ENCODE results near the gene OR1L4.
A peak's percentile ranks its signal among the peaks of the same experiment; 100 is the strongest.

Gene OR1L4, protein sequence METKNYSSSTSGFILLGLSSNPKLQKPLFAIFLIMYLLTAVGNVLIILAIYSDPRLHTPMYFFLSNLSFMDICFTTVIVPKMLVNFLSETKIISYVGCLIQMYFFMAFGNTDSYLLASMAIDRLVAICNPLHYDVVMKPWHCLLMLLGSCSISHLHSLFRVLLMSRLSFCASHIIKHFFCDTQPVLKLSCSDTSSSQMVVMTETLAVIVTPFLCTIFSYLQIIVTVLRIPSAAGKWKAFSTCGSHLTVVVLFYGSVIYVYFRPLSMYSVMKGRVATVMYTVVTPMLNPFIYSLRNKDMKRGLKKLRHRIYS

DNA sequence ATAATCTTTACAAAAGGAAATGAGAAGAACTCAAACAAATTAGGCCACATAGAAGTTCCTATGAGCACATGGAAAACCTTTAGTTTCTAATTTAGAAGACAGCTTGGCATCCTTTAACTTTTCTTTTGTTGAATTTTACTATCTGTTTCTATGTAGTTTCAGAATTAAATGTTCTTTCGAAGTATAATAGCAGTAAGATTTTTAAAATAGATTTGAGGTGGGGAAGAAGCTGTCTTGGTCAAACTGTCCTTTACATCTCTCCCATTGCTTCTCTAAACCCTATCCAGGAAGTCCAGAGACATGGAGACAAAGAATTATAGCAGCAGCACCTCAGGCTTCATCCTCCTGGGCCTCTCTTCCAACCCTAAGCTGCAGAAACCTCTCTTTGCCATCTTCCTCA is at the start of gene OR1L4:
TSS of gene OR1L4 (plus strand) at position 301 of the 400 bp plus-strand sequence. CDS start at position 301, 0 bp downstream.
- Histone ChIP-seq H3K27ac (ENCODE audit: low read depth, low read length) (no peak within 1 kb of the TSS), H3K9me3 (ENCODE audit: control insufficient read depth in 5 of 5, low read length in 5 of 5) (peaks cover 25 to 82% (median 69%) of the 10 kb centered on the region in 5 donors), H3K27me3 (ENCODE audit: control insufficient read depth in 5 of 5, insufficient read depth in 4 of 5, low read length in 5 of 5) (no peaks in the 10 kb centered on the region), H3K4me1 (ENCODE audit: control insufficient read depth in 5 of 5, insufficient read depth in 5 of 5, low read length in 5 of 5) (no peaks in the 10 kb centered on the region), H3K36me3 (ENCODE audit: control insufficient read depth in 5 of 5, insufficient read depth in 5 of 5, low read length in 5 of 5) (peaks cover 0 to 4% (median 0%) of the 10 kb centered on the region in 5 donors), H3K4me3 (ENCODE audit: low read depth in 1 of 5, low read length in 5 of 5) (peak within 1 kb of the TSS in 1 of 5 donors; percentile 19), H3K9ac (ENCODE audit: low read length in 5 of 5) (no peak within 1 kb of the TSS)

DNA sequence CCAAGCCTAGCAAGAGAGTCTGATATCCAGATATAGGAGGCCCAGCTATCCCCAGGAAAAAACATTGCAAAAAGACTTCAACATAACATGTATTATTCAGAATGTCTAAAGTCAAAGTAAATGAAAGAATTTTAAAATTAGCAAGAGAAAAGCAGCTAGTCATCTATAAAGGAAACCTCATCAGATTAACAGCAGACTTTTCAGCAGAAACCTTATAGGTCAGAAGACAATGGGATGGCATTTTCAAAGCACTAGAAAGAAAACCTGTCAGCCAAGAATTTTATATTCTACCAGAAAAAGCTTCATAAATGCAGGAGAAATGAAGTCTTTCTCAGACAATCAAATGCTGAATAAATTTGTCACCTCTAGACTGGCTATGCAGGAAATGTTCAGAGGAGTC is 38.9 kb upstream of the OR1L4 start:
- Histone ChIP-seq H3K9ac (ENCODE audit: low read length in 5 of 5) (no peak overlapping the region), H3K9me3 (ENCODE audit: control insufficient read depth in 5 of 5, low read length in 5 of 5) (peaks cover 0 to 36% (median 19%) of the 10 kb centered on the region in 5 donors), H3K27ac (ENCODE audit: low read depth, low read length) (no peak overlapping the region), H3K36me3 (ENCODE audit: control insufficient read depth in 5 of 5, insufficient read depth in 5 of 5, low read length in 5 of 5) (no peaks in the 10 kb centered on the region), H3K27me3 (ENCODE audit: control insufficient read depth in 5 of 5, insufficient read depth in 4 of 5, low read length in 5 of 5) (no peaks in the 10 kb centered on the region), H3K4me1 (ENCODE audit: control insufficient read depth in 5 of 5, insufficient read depth in 5 of 5, low read length in 5 of 5) (no peaks in the 10 kb centered on the region), H3K4me3 (ENCODE audit: low read depth in 1 of 5, low read length in 5 of 5) (no peak overlapping the region)

DNA sequence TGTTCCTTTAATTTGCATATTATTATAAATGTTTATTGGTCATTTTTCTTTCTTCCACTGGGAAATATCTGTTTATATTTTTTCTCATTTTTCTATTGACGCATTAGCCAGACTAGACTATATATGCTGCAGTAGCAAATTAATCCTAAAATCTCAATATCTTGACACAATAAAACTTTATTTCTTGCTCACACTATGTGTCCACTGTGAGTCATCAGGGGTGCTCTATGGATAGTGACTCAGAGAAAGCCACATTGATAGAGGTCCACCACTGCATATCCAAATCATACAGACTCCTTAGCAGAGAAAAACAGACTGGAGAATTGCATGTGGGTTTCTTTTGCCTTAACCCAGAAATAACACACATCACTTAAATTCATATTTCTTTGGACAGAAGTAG is 28.1 kb upstream of the OR1L4 start:
- H3K9me3 ChIP-seq (ENCODE audit: control insufficient read depth in 5 of 5, low read length in 5 of 5) = peaks cover 13 to 31% (median 30%) of the 10 kb centered on the region in 5 donors
- H3K27me3 ChIP-seq (ENCODE audit: control insufficient read depth in 5 of 5, insufficient read depth in 4 of 5, low read length in 5 of 5) = no peaks in the 10 kb centered on the region
- no peak overlapping the region for H3K27ac ChIP-seq (ENCODE audit: low read depth, low read length)
- no peak overlapping the region for H3K9ac ChIP-seq (ENCODE audit: low read length in 5 of 5)
- no peaks in the 10 kb centered on the region for H3K36me3 ChIP-seq (ENCODE audit: control insufficient read depth in 5 of 5, insufficient read depth in 5 of 5, low read length in 5 of 5)
- H3K4me3 ChIP-seq (ENCODE audit: low read depth in 1 of 5, low read length in 5 of 5) = no peak overlapping the region
- H3K4me1 ChIP-seq (ENCODE audit: control insufficient read depth in 5 of 5, insufficient read depth in 5 of 5, low read length in 5 of 5) = no peaks in the 10 kb centered on the region

DNA sequence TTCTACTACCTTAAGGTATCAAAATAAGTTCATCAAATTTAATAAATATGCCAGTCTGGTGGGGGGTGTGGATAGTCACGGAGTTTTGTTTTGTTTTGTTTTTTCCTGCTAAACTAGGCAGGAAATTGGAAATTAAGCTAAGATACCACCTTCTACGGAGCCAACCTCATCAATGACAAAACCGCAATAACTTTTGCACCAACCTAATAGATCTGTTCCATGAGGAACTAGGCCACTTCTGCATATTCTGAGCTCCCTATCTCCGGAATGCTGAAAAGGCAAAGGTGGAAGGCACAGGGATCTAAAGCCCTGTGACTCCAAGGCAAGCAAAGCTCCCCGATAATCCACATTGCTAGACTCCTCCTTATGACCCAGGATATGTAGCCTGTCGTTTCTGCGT is 5.8 kb upstream of the OR1L4 start:
- no peaks in the 10 kb centered on the region for H3K27me3 ChIP-seq (ENCODE audit: control insufficient read depth in 5 of 5, insufficient read depth in 4 of 5, low read length in 5 of 5)
- no peak overlapping the region for H3K4me3 ChIP-seq (ENCODE audit: low read depth in 1 of 5, low read length in 5 of 5)
- no peaks in the 10 kb centered on the region for H3K4me1 ChIP-seq (ENCODE audit: control insufficient read depth in 5 of 5, insufficient read depth in 5 of 5, low read length in 5 of 5)
- H3K27ac ChIP-seq (ENCODE audit: low read depth, low read length) = no peak overlapping the region
- peaks cover 8 to 61% (median 48%) of the 10 kb centered on the region in 5 donors for H3K9me3 ChIP-seq (ENCODE audit: control insufficient read depth in 5 of 5, low read length in 5 of 5)
- H3K9ac ChIP-seq (ENCODE audit: low read length in 5 of 5) = no peak overlapping the region
- peaks cover 0 to 4% (median 0%) of the 10 kb centered on the region in 5 donors for H3K36me3 ChIP-seq (ENCODE audit: control insufficient read depth in 5 of 5, insufficient read depth in 5 of 5, low read length in 5 of 5)

DNA sequence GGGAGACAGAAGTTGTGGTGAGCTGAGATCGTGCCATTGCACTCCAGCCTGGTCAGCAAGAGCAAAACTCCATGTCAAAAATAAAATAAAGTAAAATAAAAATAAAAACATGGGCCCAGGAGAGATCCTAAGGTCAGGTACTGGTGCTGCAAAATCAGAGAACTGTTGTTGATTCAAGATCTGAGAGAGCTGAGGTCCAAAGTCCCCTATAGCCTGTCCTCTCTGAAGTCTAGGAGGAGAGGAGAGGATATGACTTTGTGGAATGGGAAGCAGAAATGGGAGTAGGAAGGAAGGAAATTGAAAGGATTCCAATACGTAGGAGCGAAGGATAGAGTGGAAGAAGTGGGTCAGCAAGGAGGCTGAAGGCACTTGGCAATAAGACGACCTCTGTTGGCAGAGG is 4.6 kb upstream of the OR1L4 start:
- H3K4me3 ChIP-seq (ENCODE audit: low read depth in 1 of 5, low read length in 5 of 5) = no peak overlapping the region
- no peak overlapping the region for H3K9ac ChIP-seq (ENCODE audit: low read length in 5 of 5)
- no peaks in the 10 kb centered on the region for H3K4me1 ChIP-seq (ENCODE audit: control insufficient read depth in 5 of 5, insufficient read depth in 5 of 5, low read length in 5 of 5)
- H3K27me3 ChIP-seq (ENCODE audit: control insufficient read depth in 5 of 5, insufficient read depth in 4 of 5, low read length in 5 of 5) = no peaks in the 10 kb centered on the region
- peaks cover 0 to 4% (median 0%) of the 10 kb centered on the region in 5 donors for H3K36me3 ChIP-seq (ENCODE audit: control insufficient read depth in 5 of 5, insufficient read depth in 5 of 5, low read length in 5 of 5)
- H3K27ac ChIP-seq (ENCODE audit: low read depth, low read length) = no peak overlapping the region
- peaks cover 11 to 73% (median 60%) of the 10 kb centered on the region in 5 donors for H3K9me3 ChIP-seq (ENCODE audit: control insufficient read depth in 5 of 5, low read length in 5 of 5)

DNA sequence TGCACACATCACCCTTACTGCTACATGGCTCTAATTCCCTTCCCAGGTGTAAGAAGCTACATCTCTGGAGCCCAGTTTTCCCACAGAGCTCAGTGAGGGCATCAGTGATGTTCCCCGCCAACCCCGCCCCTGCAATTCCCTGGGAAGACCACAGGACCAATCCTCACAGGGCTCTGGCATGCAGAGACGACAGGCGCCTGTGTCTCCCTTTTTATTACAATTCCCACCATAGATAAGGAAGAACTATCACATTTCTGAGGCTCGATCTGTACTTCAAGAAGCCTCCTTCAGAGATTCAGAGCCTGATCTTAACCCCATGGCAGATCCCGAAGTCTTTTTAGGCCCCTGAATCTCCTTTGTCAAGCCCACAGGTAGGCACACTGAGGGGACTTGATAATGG is 18.2 kb downstream of the OR1L4 start, which contains the start of gene OR1L6:
TSS of gene OR1L6 (plus strand) at position 301 of the 400 bp plus-strand sequence. CDS start 7,545 bp downstream, outside the sequence.
- Histone ChIP-seq H3K36me3 (ENCODE audit: control insufficient read depth in 5 of 5, insufficient read depth in 5 of 5, low read length in 5 of 5) (no peaks in the 10 kb centered on the region), H3K9ac (ENCODE audit: low read length in 5 of 5) (no peak within 1 kb of the TSS), H3K27me3 (ENCODE audit: control insufficient read depth in 5 of 5, insufficient read depth in 4 of 5, low read length in 5 of 5) (no peaks in the 10 kb centered on the region), H3K9me3 (ENCODE audit: control insufficient read depth in 5 of 5, low read length in 5 of 5) (peaks cover 7 to 50% (median 49%) of the 10 kb centered on the region in 5 donors), H3K4me3 (ENCODE audit: low read depth in 1 of 5, low read length in 5 of 5) (peak within 1 kb of the TSS in 1 of 5 donors; percentile 17), H3K4me1 (ENCODE audit: control insufficient read depth in 5 of 5, insufficient read depth in 5 of 5, low read length in 5 of 5) (no peaks in the 10 kb centered on the region), H3K27ac (ENCODE audit: low read depth, low read length) (no peak within 1 kb of the TSS)

DNA sequence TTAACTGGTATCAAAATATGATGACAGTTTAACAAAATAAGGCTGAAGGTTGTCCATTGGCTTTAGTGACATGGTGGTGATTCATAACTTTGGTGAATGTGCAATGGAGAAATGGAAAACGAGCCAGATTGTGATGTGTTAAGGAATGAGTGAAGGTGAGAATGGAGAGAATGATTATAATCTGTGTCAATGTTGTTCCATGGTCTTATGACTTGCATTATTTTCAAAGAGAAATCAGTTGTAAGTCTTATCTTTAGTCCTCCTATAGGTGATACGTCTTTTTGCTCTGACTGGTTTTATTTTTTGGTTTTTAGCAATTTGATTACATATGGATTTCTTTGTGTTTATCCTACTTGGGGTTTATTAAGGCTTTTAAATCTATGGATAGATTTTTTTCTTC is 31.0 kb downstream of the OR1L4 start:
- Histone ChIP-seq H3K4me3 (ENCODE audit: low read depth in 1 of 5, low read length in 5 of 5) (no peak overlapping the region), H3K9ac (ENCODE audit: low read length in 5 of 5) (no peak overlapping the region), H3K36me3 (ENCODE audit: control insufficient read depth in 5 of 5, insufficient read depth in 5 of 5, low read length in 5 of 5) (no peaks in the 10 kb centered on the region), H3K27ac (ENCODE audit: low read depth, low read length) (no peak overlapping the region), H3K9me3 (ENCODE audit: control insufficient read depth in 5 of 5, low read length in 5 of 5) (peaks cover 2 to 21% (median 4%) of the 10 kb centered on the region in 5 donors), H3K4me1 (ENCODE audit: control insufficient read depth in 5 of 5, insufficient read depth in 5 of 5, low read length in 5 of 5) (no peaks in the 10 kb centered on the region), H3K27me3 (ENCODE audit: control insufficient read depth in 5 of 5, insufficient read depth in 4 of 5, low read length in 5 of 5) (no peaks in the 10 kb centered on the region)

DNA sequence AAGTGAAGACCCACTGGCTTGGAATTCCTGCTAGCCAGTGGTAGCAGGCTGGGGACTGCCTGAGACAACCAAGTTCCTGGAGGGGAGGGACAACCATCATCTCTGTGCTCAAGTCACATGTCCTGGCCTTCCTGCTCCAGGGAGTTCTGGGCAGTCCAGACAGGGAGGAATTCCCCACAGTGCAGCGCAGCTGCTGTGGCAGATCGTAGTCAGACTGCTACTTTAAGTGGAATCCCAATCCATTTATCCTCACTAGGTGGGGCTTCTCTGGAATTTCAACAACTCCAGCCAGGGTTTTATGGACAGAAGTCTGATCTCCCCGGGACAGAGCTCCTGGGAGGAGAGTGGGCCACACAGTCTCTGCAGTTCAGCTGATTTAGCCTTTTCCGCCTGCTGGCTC is 44.0 kb downstream of the OR1L4 start:
- Histone ChIP-seq H3K4me3 (ENCODE audit: low read depth in 1 of 5, low read length in 5 of 5) (peak overlapping the region in 2 of 5 donors; percentile 21 to 22), H3K9me3 (ENCODE audit: control insufficient read depth in 5 of 5, low read length in 5 of 5) (peaks cover 11 to 35% (median 25%) of the 10 kb centered on the region in 5 donors), H3K27me3 (ENCODE audit: control insufficient read depth in 5 of 5, insufficient read depth in 4 of 5, low read length in 5 of 5) (no peaks in the 10 kb centered on the region), H3K4me1 (ENCODE audit: control insufficient read depth in 5 of 5, insufficient read depth in 5 of 5, low read length in 5 of 5) (no peaks in the 10 kb centered on the region), H3K27ac (ENCODE audit: low read depth, low read length) (no peak overlapping the region), H3K36me3 (ENCODE audit: control insufficient read depth in 5 of 5, insufficient read depth in 5 of 5, low read length in 5 of 5) (no peaks in the 10 kb centered on the region), H3K9ac (ENCODE audit: low read length in 5 of 5) (no peak overlapping the region)

Data from subcutaneous abdominal adipose tissue (tissue), 5 donors.